Loucy (cell line): ENCODE measurements around the gene APOF.
A peak's percentile ranks its signal among the peaks of the same experiment; 100 is the strongest.
"Not testable (repeated sequence)": the region's sequence is repeated elsewhere in the genome, so short reads cannot be mapped to it uniquely, and the experiment has no call there.

Experiments
- H2AFZ ChIP-seq: fragments of 200-600 bp; sonication (generic); 2 replicates; pipeline ENCODE4 v1.6.0; 2016; ENCODE audit warnings: antibody characterized with exemption, mild to moderate bottlenecking, low read length, moderate library complexity
- H3F3A ChIP-seq: fragments of 200-600 bp; 2 replicates; pipeline ENCODE4 v1.6.0; 2016; ENCODE audit warnings: antibody characterized with exemption, low read depth, mild to moderate bottlenecking
- H3K27me3 ChIP-seq: fragments of 200-600 bp; sonication (generic); 2 replicates; pipeline ENCODE4 v1.6.1; 2014; ENCODE audit warnings: low read length, mild to moderate bottlenecking; ENCODE audit not compliant: insufficient read depth, poor library complexity, severe bottlenecking
- H3K36me3 ChIP-seq: fragments of 200-600 bp; sonication (generic); 2 replicates; pipeline ENCODE4 v1.6.1; 2016; ENCODE audit warnings: low read length; ENCODE audit not compliant: insufficient read depth
- H3K4me1 ChIP-seq: fragments of 200-600 bp; sonication (generic); 2 replicates; pipeline ENCODE4 v1.5.1; 2014; ENCODE audit warnings: low read length, mild to moderate bottlenecking; ENCODE audit not compliant: insufficient read depth, poor library complexity, severe bottlenecking
- H3K4me2 ChIP-seq: fragments of 200-600 bp; sonication (generic); 2 replicates; pipeline ENCODE4 v1.6.0; 2014; ENCODE audit warnings: antibody characterized with exemption, low read length, low read depth, mild to moderate bottlenecking; ENCODE audit not compliant: poor library complexity, severe bottlenecking
- H3K4me3 ChIP-seq: fragments of 200-600 bp; sonication (generic); 2 replicates; pipeline ENCODE4 v1.5.1; 2014; ENCODE audit warnings: low read length, mild to moderate bottlenecking, mixed read lengths; ENCODE audit not compliant: poor library complexity, severe bottlenecking
- H3K79me2 ChIP-seq: fragments of 200-600 bp; sonication (generic); 2 replicates; pipeline ENCODE4 v1.6.1; 2014; ENCODE audit warnings: low read length; ENCODE audit not compliant: insufficient read depth
- H3K9ac ChIP-seq: fragments of 200-600 bp; sonication (generic); 2 replicates; pipeline ENCODE4 v1.6.0; 2014; ENCODE audit warnings: mild to moderate bottlenecking, low read depth, low read length, moderate library complexity; ENCODE audit not compliant: poor library complexity, severe bottlenecking
- H3K9me2 ChIP-seq: fragments of 200-600 bp; sonication (generic); replicated peaks from 2 replicates; pipeline ENCODE4 v1.6.1; 2016; ENCODE audit warnings: low read depth, low read length, mixed read lengths
- H3K9me3 ChIP-seq: fragments of 200-600 bp; sonication (generic); 2 replicates; pipeline ENCODE4 v1.6.1; 2014; ENCODE audit warnings: mild to moderate bottlenecking, antibody characterized with exemption, low read length, low read depth; ENCODE audit not compliant: insufficient read depth
- H4K20me1 ChIP-seq: fragments of 200-600 bp; sonication (generic); 2 replicates; pipeline ENCODE4 v1.6.0; 2014; ENCODE audit warnings: antibody characterized with exemption, low read length, mild to moderate bottlenecking; ENCODE audit not compliant: insufficient read depth, poor library complexity, severe bottlenecking
- EZH2phosphoT487 ChIP-seq: fragments of 200-600 bp; IDR thresholded peaks from 2 replicates; pipeline ENCODE4 v1.6.1; 2018; ENCODE audit warnings: antibody characterized with exemption, mild to moderate bottlenecking, moderate library complexity, borderline replicate concordance
- TF ChIP-seq, protein P1 (sequence below): fragments of 200-600 bp; sonication (generic); conservative IDR thresholded peaks from 2 replicates; pipeline ENCODE4 v1.5.1; 2014; ENCODE audit warnings: mild to moderate bottlenecking, antibody characterized with exemption, low read length

Gene APOF

DNA sequence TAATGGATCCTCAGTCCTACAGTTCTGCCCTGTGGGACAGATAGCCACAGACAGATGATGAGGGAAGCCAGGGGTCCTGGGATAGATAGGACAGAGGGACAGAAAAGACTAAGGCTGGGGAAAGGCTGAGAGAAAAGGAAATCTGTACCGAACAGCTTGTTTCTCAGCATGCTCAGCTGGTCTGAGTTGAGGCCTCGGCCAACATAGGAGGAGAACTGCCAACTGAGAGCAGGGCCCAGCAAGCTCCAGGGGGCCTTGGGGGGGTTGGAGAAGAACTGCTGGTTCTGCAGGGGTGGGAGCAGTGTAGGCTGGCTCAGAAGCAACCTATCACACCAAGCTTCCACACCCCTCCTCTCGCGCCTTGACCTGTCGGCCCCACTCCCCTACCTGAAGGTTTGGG is 13.9 kb downstream of the APOF start:
- no peak for TF ChIP-seq EZH2phosphoT487
- TF ChIP-seq, protein P1, sequence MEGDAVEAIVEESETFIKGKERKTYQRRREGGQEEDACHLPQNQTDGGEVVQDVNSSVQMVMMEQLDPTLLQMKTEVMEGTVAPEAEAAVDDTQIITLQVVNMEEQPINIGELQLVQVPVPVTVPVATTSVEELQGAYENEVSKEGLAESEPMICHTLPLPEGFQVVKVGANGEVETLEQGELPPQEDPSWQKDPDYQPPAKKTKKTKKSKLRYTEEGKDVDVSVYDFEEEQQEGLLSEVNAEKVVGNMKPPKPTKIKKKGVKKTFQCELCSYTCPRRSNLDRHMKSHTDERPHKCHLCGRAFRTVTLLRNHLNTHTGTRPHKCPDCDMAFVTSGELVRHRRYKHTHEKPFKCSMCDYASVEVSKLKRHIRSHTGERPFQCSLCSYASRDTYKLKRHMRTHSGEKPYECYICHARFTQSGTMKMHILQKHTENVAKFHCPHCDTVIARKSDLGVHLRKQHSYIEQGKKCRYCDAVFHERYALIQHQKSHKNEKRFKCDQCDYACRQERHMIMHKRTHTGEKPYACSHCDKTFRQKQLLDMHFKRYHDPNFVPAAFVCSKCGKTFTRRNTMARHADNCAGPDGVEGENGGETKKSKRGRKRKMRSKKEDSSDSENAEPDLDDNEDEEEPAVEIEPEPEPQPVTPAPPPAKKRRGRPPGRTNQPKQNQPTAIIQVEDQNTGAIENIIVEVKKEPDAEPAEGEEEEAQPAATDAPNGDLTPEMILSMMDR = no peak
- no peak overlapping the region for H3K9ac ChIP-seq
- no peaks in the 10 kb centered on the region for H3K27me3 ChIP-seq
- H3K36me3 ChIP-seq = peaks cover 44% of the 10 kb centered on the region; the same call in 1 of the 2 replicates
- H3K9me3 ChIP-seq = no peaks in the 10 kb centered on the region
- H3K79me2 ChIP-seq = no peaks in the 10 kb centered on the region
- H4K20me1 ChIP-seq = no peaks in the 10 kb centered on the region
- H2AFZ ChIP-seq = no peak overlapping the region
- H3F3A ChIP-seq = no peaks in the 10 kb centered on the region
- H3K4me1 ChIP-seq = no peaks in the 10 kb centered on the region
- H3K4me3 ChIP-seq = no peak overlapping the region
- H3K9me2 ChIP-seq = no peaks in the 10 kb centered on the region
- no peak overlapping the region for H3K4me2 ChIP-seq

DNA sequence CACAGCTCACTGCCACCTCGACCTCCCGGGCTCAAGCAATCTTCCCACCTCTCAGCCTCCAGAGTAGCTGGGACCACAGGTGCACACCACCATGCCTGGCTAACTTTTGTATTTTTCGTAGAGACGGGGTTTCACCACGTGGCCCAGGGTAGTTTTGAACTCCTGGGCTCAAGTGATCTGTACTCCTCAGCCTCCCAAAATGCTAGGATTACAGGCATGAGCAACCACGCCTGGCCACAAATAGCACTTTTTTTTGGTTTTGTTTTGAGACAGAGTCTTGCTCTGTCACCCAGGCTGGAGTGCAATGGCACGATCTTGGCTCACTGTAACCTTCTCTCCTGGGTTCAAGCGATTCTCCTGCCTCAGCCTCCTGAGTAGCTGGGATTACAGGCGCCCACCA is 15.4 kb downstream of the APOF start:
- H3K4me3 ChIP-seq, H3K27me3 ChIP-seq, H3F3A ChIP-seq, H3K9me3 ChIP-seq, H3K4me2 ChIP-seq, H3K79me2 ChIP-seq, H3K4me1 ChIP-seq, H3K9me2 ChIP-seq, H2AFZ ChIP-seq, H3K9ac ChIP-seq, H4K20me1 ChIP-seq: not testable (repeated sequence)
- H3K36me3 ChIP-seq = peaks cover 46% of the 10 kb centered on the region; the same call in 1 of the 2 replicates

DNA sequence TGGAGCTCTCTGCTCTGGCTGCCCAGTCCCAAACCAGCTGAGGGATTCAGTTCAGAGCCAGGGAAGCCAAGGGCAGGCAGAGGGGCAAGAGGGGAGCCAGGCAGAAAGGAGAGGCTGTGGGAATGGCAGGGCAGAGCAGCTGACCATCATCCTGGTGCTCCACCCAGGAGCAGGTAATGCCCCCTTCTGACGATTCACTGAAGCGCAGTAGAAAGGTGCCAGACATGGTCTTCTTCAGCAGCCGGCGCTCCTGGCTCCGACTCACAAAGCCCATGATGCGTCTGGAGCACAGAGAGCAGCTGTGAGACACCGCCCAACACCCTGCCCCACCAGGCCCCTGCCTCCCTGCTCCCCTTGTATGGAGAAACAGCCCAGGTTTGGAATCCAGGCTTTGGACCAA is 16.0 kb downstream of the APOF start:
- no peak overlapping the region for H2AFZ ChIP-seq
- H4K20me1 ChIP-seq = no peaks in the 10 kb centered on the region
- H3K9me3 ChIP-seq = no peaks in the 10 kb centered on the region
- TF ChIP-seq, protein P1 = peak; percentile 40
- TF ChIP-seq EZH2phosphoT487 = no peak
- peaks cover 46% of the 10 kb centered on the region; the same call in 1 of the 2 replicates for H3K36me3 ChIP-seq
- no peaks in the 10 kb centered on the region for H3K27me3 ChIP-seq
- H3F3A ChIP-seq = no peaks in the 10 kb centered on the region
- H3K4me1 ChIP-seq = no peaks in the 10 kb centered on the region
- H3K79me2 ChIP-seq = no peaks in the 10 kb centered on the region
- no peaks in the 10 kb centered on the region for H3K9me2 ChIP-seq
- H3K4me2 ChIP-seq = no peak overlapping the region
- no peak overlapping the region for H3K9ac ChIP-seq
- no peak overlapping the region for H3K4me3 ChIP-seq

DNA sequence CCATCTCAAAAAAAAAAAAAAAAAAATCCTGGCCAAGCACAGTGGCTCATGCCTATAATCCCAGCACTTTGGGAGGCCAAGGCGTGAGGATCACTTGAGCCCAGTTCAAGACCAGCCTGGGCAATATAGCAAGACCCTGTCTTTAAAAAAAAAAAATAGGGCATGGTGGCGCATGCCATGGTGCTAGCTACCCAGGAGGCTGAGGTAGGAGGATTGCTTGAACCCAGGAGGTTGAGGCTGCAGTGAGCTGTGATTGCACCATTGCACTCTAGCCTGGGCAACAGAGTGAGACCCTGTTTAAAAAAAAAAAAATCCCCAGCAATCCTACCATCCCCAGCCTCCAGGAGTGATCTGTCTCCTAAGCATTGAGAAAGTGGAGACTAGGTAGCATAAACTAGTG is 20.4 kb downstream of the APOF start:
- not testable (repeated sequence) for H4K20me1 ChIP-seq, H3K4me2 ChIP-seq, H3K4me3 ChIP-seq, H3K9me3 ChIP-seq, H3F3A ChIP-seq, H3K9me2 ChIP-seq, H3K9ac ChIP-seq, H3K79me2 ChIP-seq, H2AFZ ChIP-seq, H3K4me1 ChIP-seq, H3K27me3 ChIP-seq
- peaks cover 13% of the 10 kb centered on the region; the same call in 1 of the 2 replicates for H3K36me3 ChIP-seq
